ENCODE measurements around the gene PODXL2.

Gene PODXL2, protein sequence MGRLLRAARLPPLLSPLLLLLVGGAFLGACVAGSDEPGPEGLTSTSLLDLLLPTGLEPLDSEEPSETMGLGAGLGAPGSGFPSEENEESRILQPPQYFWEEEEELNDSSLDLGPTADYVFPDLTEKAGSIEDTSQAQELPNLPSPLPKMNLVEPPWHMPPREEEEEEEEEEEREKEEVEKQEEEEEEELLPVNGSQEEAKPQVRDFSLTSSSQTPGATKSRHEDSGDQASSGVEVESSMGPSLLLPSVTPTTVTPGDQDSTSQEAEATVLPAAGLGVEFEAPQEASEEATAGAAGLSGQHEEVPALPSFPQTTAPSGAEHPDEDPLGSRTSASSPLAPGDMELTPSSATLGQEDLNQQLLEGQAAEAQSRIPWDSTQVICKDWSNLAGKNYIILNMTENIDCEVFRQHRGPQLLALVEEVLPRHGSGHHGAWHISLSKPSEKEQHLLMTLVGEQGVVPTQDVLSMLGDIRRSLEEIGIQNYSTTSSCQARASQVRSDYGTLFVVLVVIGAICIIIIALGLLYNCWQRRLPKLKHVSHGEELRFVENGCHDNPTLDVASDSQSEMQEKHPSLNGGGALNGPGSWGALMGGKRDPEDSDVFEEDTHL

DNA sequence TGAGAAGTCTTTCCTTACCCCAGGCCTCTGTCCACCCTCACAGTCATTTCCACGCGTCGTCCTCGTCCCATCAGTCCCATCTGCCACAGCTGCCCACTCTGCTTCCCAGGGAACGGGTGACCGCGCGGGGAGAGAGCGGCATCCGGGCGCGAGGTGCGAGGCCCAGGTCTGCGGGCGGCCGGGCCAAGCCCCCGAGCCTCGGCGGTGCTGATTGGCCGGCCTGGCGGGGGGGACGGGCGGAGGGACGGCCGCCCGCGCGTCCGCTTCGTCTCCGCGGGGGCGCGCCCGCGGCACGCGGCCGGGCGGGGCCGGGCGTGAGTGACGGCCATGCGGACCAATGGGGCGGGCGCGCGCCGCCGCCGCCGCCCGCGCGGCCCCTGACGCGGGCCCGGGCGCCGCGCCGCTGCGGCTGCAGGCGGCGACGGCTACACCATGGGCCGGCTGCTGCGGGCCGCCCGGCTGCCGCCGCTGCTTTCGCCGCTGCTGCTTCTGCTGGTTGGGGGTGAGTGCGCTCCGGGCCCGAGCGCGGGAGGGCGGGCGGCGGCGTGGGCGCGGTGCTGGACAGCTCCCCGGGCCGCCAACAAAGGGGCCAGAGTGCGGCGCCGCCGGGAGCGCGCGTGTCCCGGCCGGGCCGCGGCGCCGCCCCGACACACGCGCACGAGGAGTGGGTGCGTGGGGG lies at the start of gene PODXL2:
TSS of gene PODXL2 (plus strand) at position 398 of the 679 bp plus-strand sequence. CDS start at position 433, 35 bp downstream.
- DNase-seq, result peak; percentile 38 to 45

DNA sequence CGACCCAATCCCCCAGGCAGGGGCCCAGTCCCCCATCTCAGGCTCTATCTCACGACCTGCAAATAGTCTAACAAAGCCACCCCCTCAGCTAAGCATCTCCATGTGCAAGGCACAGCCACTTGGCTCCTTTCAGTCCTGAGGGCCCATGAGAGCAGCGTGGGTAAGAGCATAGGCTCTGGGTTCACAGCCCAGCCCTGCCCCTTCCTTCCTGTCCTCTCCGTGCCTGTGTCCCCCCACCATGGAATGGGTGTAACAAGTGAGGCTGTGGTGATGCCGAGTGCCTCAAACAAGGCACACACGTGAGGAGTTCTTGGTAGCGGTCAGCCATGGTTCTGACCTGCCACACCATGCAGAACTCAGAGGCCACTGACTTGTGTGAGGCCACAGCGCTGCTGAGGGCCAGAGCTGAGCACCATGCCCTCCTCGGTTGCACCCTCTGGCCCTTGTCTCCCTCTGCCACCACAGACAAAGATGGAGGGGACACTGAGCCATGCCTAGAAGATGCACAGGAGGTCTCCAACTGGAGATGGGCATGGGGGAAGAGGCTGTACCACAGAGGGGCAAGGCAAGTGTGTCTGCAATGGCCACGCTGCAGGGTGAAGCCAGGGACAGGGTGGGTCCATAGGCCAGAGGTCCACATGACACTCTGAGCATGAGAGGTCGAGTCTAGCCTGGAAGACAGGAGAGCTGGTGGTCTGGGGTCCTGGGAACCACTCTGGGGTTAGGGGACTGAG lies 48.5 kb upstream of the PODXL2 start:
- no peak for DNase-seq

DNA sequence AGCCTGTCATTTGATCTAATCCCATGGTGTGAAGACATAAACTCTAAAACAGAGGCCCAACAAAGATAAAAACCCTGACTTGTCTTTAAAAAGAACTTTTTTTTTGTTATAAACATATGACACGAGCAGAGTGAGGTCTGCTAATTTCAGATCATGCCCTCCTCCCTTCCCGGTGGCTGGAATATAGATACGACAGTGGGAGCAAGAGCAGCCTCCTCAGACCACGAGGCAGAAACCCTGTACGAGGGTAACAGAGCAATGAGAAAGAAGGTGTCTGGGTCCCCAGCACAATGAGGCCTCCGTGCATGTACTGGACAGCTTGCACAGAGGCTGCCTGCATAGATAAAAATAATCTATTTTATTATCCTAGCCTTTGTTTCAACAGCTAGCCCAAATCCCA lies 44.3 kb upstream of the PODXL2 start:
- no peak for DNase-seq

DNA sequence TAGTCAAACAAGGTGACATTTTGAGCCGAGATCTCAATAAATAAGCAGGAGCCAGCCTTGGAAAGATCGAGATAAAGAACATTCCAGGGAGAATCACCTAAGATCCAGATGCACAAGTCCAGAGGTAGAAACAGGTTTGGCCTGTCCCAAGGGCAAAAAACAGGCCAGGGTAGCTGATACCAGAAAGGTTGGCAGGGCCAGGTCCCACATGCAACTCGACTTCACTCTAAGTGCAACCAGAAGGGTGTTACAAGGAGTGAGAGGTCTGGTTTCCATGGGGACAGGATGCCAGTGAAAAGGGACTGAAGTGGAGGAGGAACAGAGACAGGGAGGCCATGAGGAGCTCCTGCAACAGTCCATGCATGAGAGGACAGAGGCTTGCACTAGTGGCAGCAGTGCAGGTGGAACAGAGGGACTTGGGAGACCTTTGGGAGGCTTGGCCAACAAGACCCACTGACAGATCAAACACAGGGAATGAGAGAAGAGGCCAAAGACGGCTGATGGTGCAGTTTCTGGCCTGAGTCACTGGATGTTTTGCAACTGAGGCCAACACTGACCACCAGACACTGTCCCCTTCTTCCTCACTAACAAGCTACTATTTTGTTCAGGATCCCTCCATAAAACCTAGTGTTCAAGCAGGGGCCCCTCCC lies 43.7 kb upstream of the PODXL2 start:
- no peak for DNase-seq

DNA sequence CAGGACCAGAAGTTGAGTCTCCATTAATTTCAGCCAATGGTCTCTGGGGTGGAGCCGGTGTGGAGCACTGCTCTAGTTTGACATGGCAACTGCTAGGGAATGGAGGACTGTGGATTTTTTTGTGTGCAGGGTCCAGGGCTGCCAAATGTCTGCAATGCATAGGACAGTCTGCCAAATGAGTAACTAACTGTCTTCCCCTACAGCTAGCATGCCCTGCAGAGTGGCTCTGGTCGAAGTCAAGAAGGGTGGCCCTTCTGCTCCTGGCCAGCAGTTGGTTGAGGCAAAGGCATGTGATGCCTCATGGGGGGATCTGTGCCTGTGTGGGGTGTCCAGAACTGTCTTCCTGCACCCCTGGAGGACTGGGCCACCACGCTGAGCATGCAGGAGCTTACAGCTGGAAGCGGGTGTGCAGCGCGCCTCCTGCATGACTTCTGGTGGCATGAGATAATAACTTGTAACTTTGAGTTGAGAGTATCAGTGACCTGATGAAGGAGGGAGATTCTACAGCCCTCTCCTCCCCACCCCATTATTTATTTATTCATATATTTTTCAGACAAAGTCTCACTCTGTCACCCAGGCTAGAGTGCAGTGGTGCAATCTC lies 43.1 kb upstream of the PODXL2 start:
- no peak for DNase-seq

DNA sequence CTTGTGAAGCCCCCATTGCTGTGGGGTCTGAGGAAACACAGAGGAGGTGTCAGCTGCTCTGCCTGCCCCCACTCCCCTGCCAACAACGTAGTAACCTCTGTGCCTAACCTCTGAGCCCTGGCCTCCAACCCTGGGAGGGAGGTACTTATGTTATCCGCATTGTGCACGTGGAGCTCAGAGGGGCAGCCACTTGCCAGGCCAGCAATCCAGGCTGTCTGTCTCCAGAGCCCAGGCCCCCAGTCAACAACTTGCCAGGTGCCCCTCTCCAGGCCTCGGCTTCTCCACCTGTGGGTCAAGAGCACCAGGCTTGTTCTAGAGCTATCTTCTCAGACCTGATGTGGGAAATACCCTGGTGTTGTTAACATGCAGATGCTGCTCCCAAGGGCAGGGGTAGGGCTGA lies 41.1 kb upstream of the PODXL2 start:
- no peak for DNase-seq

DNA sequence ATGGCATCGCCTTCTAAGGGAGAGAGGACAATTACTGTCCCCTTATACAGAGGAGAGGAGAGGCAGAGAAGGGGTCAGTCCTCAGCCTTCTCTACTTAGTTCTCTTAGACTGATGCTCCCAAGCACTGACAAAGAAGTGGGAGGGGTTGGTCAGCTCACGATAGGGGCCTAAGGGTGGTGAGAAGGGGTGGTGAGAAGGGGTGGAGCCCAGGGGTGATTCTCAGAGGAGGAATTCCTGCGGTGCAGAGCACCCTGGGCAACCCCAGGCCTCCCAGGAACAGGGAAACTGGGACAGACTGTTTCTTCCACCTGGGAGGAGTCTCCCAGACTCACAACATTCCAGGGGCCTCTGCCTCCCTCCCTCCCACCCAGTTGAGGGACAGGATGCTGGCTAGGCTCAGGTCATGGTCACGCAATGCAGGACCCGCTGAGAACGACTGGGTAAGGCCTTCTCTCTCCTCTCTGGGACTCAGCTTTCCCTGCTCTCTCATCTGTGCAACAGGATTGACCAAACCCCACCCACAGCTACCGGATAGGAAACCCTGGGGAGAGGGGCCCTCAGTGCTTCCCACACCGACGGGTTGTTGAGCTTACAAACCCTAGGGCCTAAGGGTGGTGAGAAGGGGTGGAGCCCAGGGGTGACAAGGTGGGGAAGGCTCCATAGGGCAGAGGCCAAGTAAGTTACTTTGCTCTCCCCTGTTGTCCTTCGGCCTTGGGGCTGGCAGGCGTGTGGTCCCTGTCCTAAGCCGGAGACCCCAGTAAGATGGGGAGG lies 40.0 kb upstream of the PODXL2 start:
- no peak for DNase-seq

DNA sequence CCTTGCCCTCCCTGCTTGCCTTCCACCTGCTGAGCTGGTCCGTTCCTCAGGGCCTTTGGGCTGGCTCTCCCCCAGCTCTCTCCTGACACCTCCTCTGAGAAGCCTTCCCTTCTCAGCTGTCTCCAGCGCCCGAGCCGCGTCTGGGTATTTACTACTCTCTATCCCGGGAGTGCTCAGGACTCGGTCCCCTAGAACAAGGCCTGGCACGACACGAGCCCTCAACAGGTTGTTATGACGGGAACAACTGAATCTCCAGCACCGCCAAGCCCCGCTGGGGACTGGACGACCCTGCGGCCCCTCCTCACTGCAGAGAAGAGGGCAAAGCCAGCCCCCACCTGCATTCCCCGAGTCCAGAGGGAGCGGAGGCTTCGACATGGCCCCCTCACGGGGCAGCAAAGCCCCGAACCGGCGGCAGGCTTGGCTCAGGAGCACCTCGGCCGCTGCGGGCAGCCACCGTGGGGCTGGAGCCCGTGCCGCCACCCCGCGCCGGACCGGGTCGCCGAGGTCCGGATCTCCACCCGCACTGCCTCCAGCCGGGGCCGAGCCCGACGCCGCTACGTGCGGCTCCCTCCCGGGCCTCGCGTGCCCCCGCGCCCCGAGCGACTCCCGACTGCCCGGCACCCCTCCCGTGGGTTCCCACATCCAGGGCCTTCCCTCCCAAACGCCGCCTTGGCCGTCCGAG lies 39.2 kb upstream of the PODXL2 start:
- DNase-seq, result no peak

DNA sequence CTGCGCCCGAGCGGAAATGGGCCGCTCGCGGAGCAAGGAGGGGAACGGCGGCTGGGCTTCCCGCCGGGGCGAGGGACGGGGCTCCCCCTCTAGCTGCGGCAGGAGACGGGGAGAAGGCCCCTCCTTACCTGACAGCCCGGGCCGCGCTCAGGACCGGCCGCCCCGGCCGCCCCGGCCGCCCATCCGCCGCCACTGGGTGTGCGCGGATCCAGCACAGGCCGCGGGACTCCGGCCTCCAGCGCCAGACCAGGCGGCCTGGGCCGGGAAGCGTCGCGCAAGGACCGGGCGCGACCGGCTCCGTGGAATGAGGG lies 38.7 kb upstream of the PODXL2 start:
- peak in 1 of 2 experiments; percentile 34 for DNase-seq

DNA sequence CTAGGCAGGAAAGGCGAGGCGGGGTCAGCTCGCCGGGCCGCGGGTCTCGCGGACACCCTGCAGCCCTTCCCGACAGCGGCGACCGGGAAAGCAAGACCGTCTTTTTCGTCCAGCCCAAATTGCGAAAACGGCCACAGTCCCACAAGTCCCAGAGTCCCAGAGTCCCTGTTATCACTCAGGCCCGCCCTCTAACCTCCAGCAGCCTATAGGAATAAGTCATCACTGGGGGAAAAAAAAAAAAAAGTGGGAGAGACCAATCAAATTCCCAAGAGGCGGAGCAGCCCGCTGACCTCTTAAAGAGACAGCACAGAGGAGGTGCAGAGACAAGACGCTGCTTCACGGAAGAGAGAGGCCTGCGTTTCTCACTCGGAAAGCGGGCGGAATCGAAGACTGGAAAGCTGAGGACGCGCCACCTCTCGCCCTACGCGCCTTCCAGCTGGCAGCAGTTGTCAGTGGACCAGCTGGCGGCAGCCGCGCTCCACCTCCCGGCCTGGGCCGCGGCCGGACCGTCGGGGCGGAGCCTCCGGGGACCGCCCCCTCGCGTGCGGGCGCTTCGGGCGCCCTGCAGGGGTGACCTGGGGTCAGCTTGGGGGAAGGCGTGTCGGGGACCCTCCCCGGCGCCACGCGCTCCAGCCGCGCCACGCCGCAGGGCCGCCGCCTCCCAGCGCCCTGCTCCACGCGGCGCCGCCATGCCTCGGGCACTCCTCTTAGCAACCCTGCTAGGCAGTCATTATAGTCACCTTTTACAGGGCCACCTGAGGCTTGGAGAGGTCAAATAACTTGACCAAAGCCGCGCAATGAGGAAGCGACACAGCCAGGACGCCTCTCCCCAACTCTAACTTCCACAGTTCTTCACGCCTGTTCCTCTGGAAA lies 38.2 kb upstream of the PODXL2 start, which contains the start of gene TPRA1:
TSS of gene TPRA1 (minus strand) at position 141 of the 873 bp plus-strand sequence. CDS start 10,587 bp downstream, outside the sequence.
- DNase-seq, result peak; percentile 66 to 86

DNA sequence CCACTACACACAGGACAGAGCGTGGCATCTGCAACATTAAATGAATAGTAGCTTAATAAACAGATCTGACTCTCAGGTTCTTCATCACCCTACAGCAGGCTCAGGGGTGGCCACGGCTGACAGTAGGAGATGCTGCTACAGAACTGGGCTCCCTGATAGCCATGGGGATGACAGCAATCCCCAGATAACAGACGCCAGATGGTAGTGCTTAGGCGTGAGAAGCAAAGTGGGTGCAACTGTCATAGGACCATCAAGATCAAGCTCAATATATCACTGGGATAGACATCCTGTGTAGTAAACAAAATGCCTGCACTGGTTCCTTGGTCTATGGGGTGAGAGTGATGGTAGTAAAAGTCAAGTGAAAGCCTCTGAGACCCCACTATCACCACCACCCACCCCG lies 35.8 kb upstream of the PODXL2 start:
- no peak for DNase-seq

DNA sequence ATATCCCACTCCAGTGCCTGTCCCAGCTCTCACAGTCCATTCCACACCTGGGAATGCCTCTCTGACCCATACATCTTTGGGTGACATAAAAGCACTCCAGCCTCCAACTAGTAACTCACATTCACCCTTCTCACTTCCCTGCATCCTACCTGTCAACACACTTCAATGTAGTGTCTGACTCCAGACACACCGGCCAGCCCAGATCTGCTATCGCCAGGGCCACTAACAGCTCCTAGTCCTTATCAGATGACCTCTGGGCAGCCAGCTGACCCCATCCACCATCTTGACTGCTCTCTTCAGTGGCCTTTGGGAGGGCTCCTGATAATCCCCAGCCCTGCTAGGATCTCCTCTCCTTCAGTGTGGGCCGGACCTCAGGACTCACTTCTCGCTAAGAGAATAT lies 33.7 kb upstream of the PODXL2 start:
- no peak for DNase-seq

DNA sequence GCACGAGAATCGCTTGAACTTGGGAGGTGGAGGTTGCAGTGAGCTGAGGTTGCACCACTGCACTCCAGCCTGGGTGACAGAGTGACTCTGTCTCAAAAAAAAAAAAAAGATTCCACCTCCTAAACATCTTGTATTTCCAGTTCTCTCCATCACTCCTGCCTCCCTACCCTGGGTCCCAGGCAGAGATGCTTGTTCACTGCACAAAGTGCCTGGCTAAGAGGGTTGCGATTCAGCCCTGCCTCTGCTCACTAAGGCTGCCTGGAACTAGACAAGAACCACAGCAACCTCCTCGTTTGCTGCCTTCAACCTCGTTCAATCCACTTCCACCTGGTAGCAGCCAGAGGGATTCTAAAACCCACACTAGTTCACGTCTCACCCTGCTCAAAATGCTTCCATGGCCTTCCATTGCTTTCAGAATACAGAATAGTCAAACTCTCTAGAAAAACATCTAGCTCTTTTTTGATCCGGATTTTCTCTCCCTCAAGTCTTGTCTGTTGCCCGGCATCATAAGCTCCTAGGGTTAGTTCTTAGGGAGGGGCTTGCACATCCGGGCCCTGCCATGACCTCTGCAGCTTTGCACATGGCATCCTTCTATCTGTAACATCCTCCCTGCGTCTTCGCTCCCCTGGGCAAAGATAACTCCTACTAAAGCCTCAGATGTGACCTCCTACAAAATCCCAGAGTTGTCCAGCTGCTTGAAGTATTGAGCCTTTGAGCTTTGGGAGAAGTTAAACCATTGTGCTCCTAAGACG lies 31.8 kb upstream of the PODXL2 start:
- no peak for DNase-seq

DNA sequence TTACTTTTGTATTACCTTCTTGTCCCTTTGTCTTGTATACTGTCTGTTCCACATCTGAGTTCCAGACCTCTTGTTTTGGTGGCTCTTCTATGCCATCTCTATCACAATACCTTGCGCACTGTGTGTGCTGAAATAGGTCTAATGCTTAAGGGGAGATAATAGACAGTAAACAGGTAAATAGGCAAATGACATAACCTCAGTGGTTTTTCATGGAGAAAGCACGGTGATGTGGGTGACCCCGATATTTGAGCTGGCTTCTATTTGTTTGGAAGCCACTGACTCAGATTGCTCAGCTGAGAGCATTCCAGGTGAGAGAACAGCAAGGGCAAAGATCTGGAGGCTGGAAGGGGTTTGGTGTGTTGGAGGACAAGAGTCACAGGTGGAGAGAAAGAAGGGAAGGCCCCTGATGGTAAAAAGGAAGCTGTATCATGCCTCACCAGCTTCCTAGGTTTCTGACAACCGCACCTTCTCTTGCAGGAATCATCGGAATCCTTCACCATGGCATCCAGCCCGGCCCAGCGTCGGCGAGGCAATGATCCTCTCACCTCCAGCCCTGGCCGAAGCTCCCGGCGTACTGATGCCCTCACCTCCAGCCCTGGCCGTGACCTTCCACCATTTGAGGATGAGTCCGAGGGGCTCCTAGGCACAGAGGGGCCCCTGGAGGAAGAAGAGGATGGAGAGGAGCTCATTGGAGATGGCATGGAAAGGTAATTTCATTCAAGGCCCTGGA lies 30.0 kb upstream of the PODXL2 start:
- DNase-seq, result no peak

DNA sequence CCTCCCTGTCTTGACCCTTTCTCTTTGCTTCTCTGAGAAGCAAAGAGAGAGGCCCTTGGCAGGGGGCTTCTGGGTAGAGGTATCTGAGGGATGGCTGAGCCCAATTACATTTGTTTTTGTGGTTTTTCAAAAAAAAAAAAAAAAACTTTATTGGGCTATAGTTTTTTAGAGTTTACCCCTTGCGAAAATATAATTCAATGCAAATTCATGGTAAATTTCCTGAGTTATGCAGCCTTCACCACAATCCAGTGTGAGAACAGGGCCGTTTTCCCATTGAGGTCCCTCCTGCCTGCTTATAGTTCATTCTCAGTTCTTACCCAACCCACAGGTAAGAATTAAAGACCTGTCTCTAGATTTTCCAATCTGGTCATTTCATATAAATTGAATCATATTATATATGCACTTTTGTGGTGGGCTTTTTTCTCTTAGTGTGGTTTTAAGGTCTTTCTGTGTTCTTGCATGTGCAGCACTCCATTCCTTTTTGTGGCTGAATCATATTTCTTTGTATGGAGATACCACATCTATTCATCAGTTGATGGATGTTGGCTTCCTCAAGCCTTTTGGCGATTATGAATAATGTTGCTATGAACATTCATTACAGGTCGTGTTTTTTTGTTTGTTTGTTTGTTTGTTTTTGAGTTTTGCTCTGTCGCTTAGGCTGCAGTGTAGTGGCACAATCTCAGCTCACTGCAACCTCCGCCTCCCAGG lies 28.1 kb upstream of the PODXL2 start:
- DNase-seq, result no peak

DNA sequence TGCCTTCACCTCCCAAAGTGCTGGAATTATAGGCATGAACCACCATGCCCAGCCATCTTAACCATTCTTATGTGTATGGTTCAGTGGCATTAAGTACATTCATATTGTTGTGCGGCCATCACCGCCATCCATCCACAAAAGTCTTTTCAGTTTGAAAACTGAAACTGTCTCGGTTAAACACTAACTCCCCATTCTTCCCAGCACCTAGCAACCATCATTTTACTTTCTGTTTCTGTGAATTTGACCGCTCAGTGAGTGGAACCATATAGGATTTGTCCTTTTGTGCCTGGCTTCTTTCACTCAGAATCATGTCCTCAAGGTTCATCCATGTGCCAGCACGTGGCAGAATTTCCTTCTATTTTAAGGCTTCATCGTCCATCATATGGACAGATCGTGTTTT lies 24.9 kb upstream of the PODXL2 start:
- DNase-seq, result no peak

DNA sequence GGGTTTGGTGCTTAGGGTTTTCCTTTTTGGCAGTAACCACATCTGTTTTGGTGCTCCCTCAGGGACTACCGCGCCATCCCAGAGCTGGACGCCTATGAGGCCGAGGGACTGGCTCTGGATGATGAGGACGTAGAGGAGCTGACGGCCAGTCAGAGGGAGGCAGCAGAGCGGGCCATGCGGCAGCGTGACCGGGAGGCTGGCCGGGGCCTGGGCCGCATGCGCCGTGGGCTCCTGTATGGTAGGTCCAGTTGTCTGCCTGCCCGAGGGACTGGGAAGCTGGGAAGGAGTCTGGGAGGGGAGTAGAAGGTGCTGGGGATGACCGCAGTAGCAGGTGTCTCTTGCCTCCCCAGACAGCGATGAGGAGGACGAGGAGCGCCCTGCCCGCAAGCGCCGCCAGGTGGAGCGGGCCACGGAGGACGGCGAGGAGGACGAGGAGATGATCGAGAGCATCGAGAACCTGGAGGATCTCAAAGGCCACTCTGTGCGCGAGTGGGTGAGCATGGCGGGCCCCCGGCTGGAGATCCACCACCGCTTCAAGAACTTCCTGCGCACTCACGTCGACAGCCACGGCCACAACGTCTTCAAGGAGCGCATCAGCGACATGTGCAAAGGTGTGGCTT lies 24.3 kb upstream of the PODXL2 start:
- no peak for DNase-seq

All from stimulated activated CD4-positive, alpha-beta T cell treated with anti-CD3 and anti-CD28 coated beads, Interleukin-4, amount 100 ng/mL, for 4 hours (primary cell).